ENCODE data around the gene KLHL25.
A peak's percentile ranks its signal among the peaks of the same experiment; 100 is the strongest.

Gene KLHL25

GRCh38 chr15:85737061-85737460 lies 57.7 kb downstream of the KLHL25 start:
- POLR2A ChIA-PET, result no interaction called here
- DNase-seq (ENCODE audit: extremely low spot score), result no peak
- CTCF ChIA-PET, result no interaction called here
- TF ChIP-seq SUZ12 (IDR thresholded peaks at IDR 0.05) (no peak), PKNOX1 (IDR thresholded peaks at IDR 0.05) (no peak), ZNF384 (IDR thresholded peaks at IDR 0.05) (no peak), LEF1 (IDR thresholded peaks at IDR 0.05; ENCODE audit: borderline replicate concordance) (no peak), TARDBP (IDR thresholded peaks at IDR 0.05) (no peak), FOXA1 (IDR thresholded peaks at IDR 0.05) (no peak), CTBP1 (IDR thresholded peaks at IDR 0.05; ENCODE audit: borderline replicate concordance) (no peak), BHLHE40 (IDR thresholded peaks at IDR 0.05; ENCODE audit: borderline replicate concordance) (no peak), FOXK2 (IDR thresholded peaks at IDR 0.05) (no peak), NFRKB (IDR thresholded peaks at IDR 0.05) (no peak), SP1 (IDR thresholded peaks at IDR 0.05) (no peak), ELF4 (IDR thresholded peaks at IDR 0.05) (no peak), ARNT (IDR thresholded peaks at IDR 0.05) (no peak), L3MBTL2 (conservative IDR thresholded peaks at IDR 0.05) (no peak), HDGF (IDR thresholded peaks at IDR 0.05; ENCODE audit: borderline replicate concordance) (no peak), FOXM1 (IDR thresholded peaks at IDR 0.05; ENCODE audit: borderline replicate concordance) (no peak)

- CTCF ChIA-PET, result no interaction called here
- no peak for DNase-seq (ENCODE audit: extremely low spot score)
- TF ChIP-seq ELF4 (IDR thresholded peaks at IDR 0.05), result no peak
- TF ChIP-seq FOXM1 (IDR thresholded peaks at IDR 0.05; ENCODE audit: borderline replicate concordance), result no peak
- TF ChIP-seq SUZ12 (IDR thresholded peaks at IDR 0.05), result no peak
- TF ChIP-seq ARNT (IDR thresholded peaks at IDR 0.05), result no peak
- TF ChIP-seq CTBP1 (IDR thresholded peaks at IDR 0.05; ENCODE audit: borderline replicate concordance), result no peak
- TF ChIP-seq L3MBTL2 (conservative IDR thresholded peaks at IDR 0.05), result no peak
- no peak for TF ChIP-seq LEF1 (IDR thresholded peaks at IDR 0.05; ENCODE audit: borderline replicate concordance)
- TF ChIP-seq ZNF384 (IDR thresholded peaks at IDR 0.05), result no peak
- no peak for TF ChIP-seq SP1 (IDR thresholded peaks at IDR 0.05)
- POLR2A ChIA-PET, result no interaction called here
These were observed 61.3 kb downstream of the KLHL25 start for GRCh38 chr15:85733416-85733815.

- TF ChIP-seq SP1 (IDR thresholded peaks at IDR 0.05) (no peak), PKNOX1 (IDR thresholded peaks at IDR 0.05) (no peak), NFRKB (IDR thresholded peaks at IDR 0.05) (no peak), TARDBP (IDR thresholded peaks at IDR 0.05) (no peak), ARNT (IDR thresholded peaks at IDR 0.05) (no peak), BHLHE40 (IDR thresholded peaks at IDR 0.05; ENCODE audit: borderline replicate concordance) (no peak), L3MBTL2 (conservative IDR thresholded peaks at IDR 0.05) (no peak)
- CTCF ChIA-PET, result interaction anchor here (0.6 to 2.8 kb wide), 14 partner anchors 8 to 326 kb away, joined by 3 to 20 read pairs (median 3); no protein-coding TSS in a partner anchor
- POLR2A ChIA-PET, result no interaction called here
- DNase-seq (ENCODE audit: extremely low spot score), result peak; percentile 72
These were observed 64.5 kb downstream of the KLHL25 start for GRCh38 chr15:85730001-85730820.

- ChIA-PET POLR2A (no interaction called here), CTCF (interaction anchor here (0.5 kb wide), 1 partner anchor 222 kb away, joined by 3 read pairs; no protein-coding TSS in a partner anchor)
- no peak for TF ChIP-seq PKNOX1 (IDR thresholded peaks at IDR 0.05)
- no peak for TF ChIP-seq NFRKB (IDR thresholded peaks at IDR 0.05)
- TF ChIP-seq CTBP1 (IDR thresholded peaks at IDR 0.05; ENCODE audit: borderline replicate concordance), result no peak
- DNase-seq (ENCODE audit: extremely low spot score), result no peak
These were observed 67.7 kb downstream of the KLHL25 start for GRCh38 chr15:85727068-85727467.

- no peak for TF ChIP-seq ARNT (IDR thresholded peaks at IDR 0.05)
- TF ChIP-seq ZNF384 (IDR thresholded peaks at IDR 0.05), result no peak
- no peak for TF ChIP-seq LEF1 (IDR thresholded peaks at IDR 0.05; ENCODE audit: borderline replicate concordance)
- no peak for TF ChIP-seq HDGF (IDR thresholded peaks at IDR 0.05; ENCODE audit: borderline replicate concordance)
- no peak for TF ChIP-seq ELF4 (IDR thresholded peaks at IDR 0.05)
- TF ChIP-seq SUZ12 (IDR thresholded peaks at IDR 0.05), result no peak
- no peak for TF ChIP-seq FOXM1 (IDR thresholded peaks at IDR 0.05; ENCODE audit: borderline replicate concordance)
- no peak for TF ChIP-seq FOXK2 (IDR thresholded peaks at IDR 0.05)
- no peak for TF ChIP-seq TARDBP (IDR thresholded peaks at IDR 0.05)
- TF ChIP-seq SP1 (IDR thresholded peaks at IDR 0.05), result no peak
- no peak for TF ChIP-seq L3MBTL2 (conservative IDR thresholded peaks at IDR 0.05)
- TF ChIP-seq PKNOX1 (IDR thresholded peaks at IDR 0.05), result no peak
- no peak for TF ChIP-seq CTBP1 (IDR thresholded peaks at IDR 0.05; ENCODE audit: borderline replicate concordance)
- no peak for TF ChIP-seq FOXA1 (IDR thresholded peaks at IDR 0.05)
- TF ChIP-seq BHLHE40 (IDR thresholded peaks at IDR 0.05; ENCODE audit: borderline replicate concordance), result no peak
- TF ChIP-seq NFRKB (IDR thresholded peaks at IDR 0.05), result no peak
- POLR2A ChIA-PET, result no interaction called here
- DNase-seq (ENCODE audit: extremely low spot score), result no peak
- CTCF ChIA-PET, result interaction anchor here (0.5 kb wide), 1 partner anchor 222 kb away, joined by 3 read pairs; no protein-coding TSS in a partner anchor
These were observed 68.3 kb downstream of the KLHL25 start for GRCh38 chr15:85726454-85726853.

Data from HEK293T (cell line).